GM21717 (cell line): ENCODE results near the gene FGFR2.
"Not testable (repeated sequence)": the region's sequence is repeated elsewhere in the genome, so short reads cannot be mapped to it uniquely, and the experiment has no call there.

ENCODE experiments used
- ATAC-seq: cut with Tn5 transposase; IDR thresholded peaks from one replicate; pipeline ENCODE4 v1.9.1; 2021; ENCODE audit warnings: mild to moderate bottlenecking, moderate library complexity; ENCODE audit not compliant: unreplicated experiment

The FGFR2 gene

GRCh38 chr10:121525251-121526134 lies 72.8 kb downstream of the FGFR2 start:
- no peak for ATAC-seq

- no peak for ATAC-seq
Measured at GRCh38 chr10:121524157-121524817, 74.0 kb downstream of the FGFR2 start.

GRCh38 chr10:121522831-121523230 lies 75.4 kb downstream of the FGFR2 start:
- no peak for ATAC-seq

GRCh38 chr10:121521794-121522556 lies 76.3 kb downstream of the FGFR2 start:
- no peak for ATAC-seq

- ATAC-seq, result not testable (repeated sequence)
Measured at GRCh38 chr10:121520526-121520925, 77.7 kb downstream of the FGFR2 start.

GRCh38 chr10:121519901-121520493 lies 78.2 kb downstream of the FGFR2 start:
- no peak for ATAC-seq

GRCh38 chr10:121519411-121519810 lies 78.8 kb downstream of the FGFR2 start:
- no peak for ATAC-seq

GRCh38 chr10:121518333-121518732 lies 79.9 kb downstream of the FGFR2 start:
- no peak for ATAC-seq

- no peak for ATAC-seq
Measured at GRCh38 chr10:121516093-121516865, 82.0 kb downstream of the FGFR2 start.

GRCh38 chr10:121514141-121514865 lies 83.9 kb downstream of the FGFR2 start:
- ATAC-seq, result no peak

GRCh38 chr10:121511943-121512342 lies 86.3 kb downstream of the FGFR2 start:
- ATAC-seq, result no peak

- ATAC-seq, result no peak
Measured at GRCh38 chr10:121511460-121511859, 86.8 kb downstream of the FGFR2 start.

GRCh38 chr10:121510201-121510771 lies 88.0 kb downstream of the FGFR2 start:
- ATAC-seq, result no peak

- no peak for ATAC-seq
Measured at GRCh38 chr10:121509796-121510195, 88.4 kb downstream of the FGFR2 start.

- no peak for ATAC-seq
Measured at GRCh38 chr10:121509112-121509511, 89.1 kb downstream of the FGFR2 start.

- ATAC-seq, result no peak
Measured at GRCh38 chr10:121503587-121504051, 94.6 kb downstream of the FGFR2 start.

GRCh38 chr10:121501796-121502195 lies 96.4 kb downstream of the FGFR2 start:
- no peak for ATAC-seq

GRCh38 chr10:121500701-121501332 lies 97.4 kb downstream of the FGFR2 start:
- no peak for ATAC-seq
